Keratinocyte (primary cell): Measurements from ENCODE around the gene HCN4. TPM values are rescaled to one million over a fixed set of nuclear protein-coding genes. Genes with fewer than 3 reads are reported as not detected.

ENCODE experiments used
- DNase-seq: peaks from one replicate; pipeline ENCODE4 v3.0.0-alpha.2; 2011; ENCODE audit warnings: low read depth, missing footprints, low spot score
- FAIRE-seq: peaks from 2 replicates; lab custom pipeline; 2011; peaks lifted over from hg19 to GRCh38; lab: Jason Lieb, UNC
- H2AFZ ChIP-seq: 2 replicates; pipeline ENCODE4 v1.6.0; 2012; ENCODE audit warnings: low read length, control low read depth, inconsistent platforms; ENCODE audit not compliant: control insufficient read depth
- H3K27ac ChIP-seq: 2 replicates; pipeline ENCODE4 v1.5.1; 2011; ENCODE audit warnings: low read length; ENCODE audit not compliant: control insufficient read depth, insufficient read depth
- H3K27me3 ChIP-seq: 3 replicates; pipeline ENCODE4 v1.6.0; 2011; ENCODE audit warnings: low read length; ENCODE audit not compliant: control insufficient read depth, insufficient read depth; ENCODE audit errors: extremely low read depth
- H3K36me3 ChIP-seq, 2 experiments: 2 replicates in 1 of 2; 3 replicates in 1 of 2; pipeline ENCODE4 v1.5.1; 2011; ENCODE audit warnings: low read length in 2 of 2, mild to moderate bottlenecking in 1 of 2; ENCODE audit not compliant: control insufficient read depth in 2 of 2, insufficient read depth in 2 of 2; ENCODE audit errors: extremely low read depth in 1 of 2
- H3K4me1 ChIP-seq: 3 replicates; pipeline ENCODE4 v1.5.1; 2011; ENCODE audit warnings: low read length; ENCODE audit not compliant: control insufficient read depth, insufficient read depth; ENCODE audit errors: extremely low read depth
- H3K4me2 ChIP-seq: 3 replicates; pipeline ENCODE4 v1.6.0; 2011; ENCODE audit warnings: low read depth, low read length; ENCODE audit not compliant: control insufficient read depth, insufficient read depth; ENCODE audit errors: extremely low read depth
- H3K4me3 ChIP-seq, 3 experiments: fragments of 200-600 bp in 1 of 3; sonication (generic) in 1 of 3; 2 replicates in 2 of 3; 3 replicates in 1 of 3; pipeline ENCODE4 v1.5.1; 2011 to 2016; ENCODE audit warnings: low read length in 3 of 3, mild to moderate bottlenecking in 3 of 3, control low read depth in 2 of 3, inconsistent platforms in 1 of 3, low read depth in 1 of 3, mixed read lengths in 1 of 3, mixed run types in 1 of 3, moderate library complexity in 1 of 3; ENCODE audit not compliant: control insufficient read depth in 2 of 3, insufficient read depth in 2 of 3; ENCODE audit errors: extremely low read depth in 1 of 3
- H3K79me2 ChIP-seq: 2 replicates; pipeline ENCODE4 v1.6.0; 2012; ENCODE audit warnings: low read length; ENCODE audit not compliant: control insufficient read depth, insufficient read depth
- H3K9ac ChIP-seq: 3 replicates; pipeline ENCODE4 v1.6.0; 2011; ENCODE audit warnings: low read length; ENCODE audit not compliant: control insufficient read depth, insufficient read depth; ENCODE audit errors: extremely low read depth
- H3K9me1 ChIP-seq: 3 replicates; pipeline ENCODE4 v1.6.0; 2011; ENCODE audit warnings: low read length; ENCODE audit not compliant: control insufficient read depth, insufficient read depth; ENCODE audit errors: extremely low read depth
- H3K9me3 ChIP-seq: 2 replicates; pipeline ENCODE4 v1.5.1; 2012; ENCODE audit warnings: low read depth, low read length; ENCODE audit not compliant: control insufficient read depth
- H4K20me1 ChIP-seq: 3 replicates; pipeline ENCODE4 v1.6.0; 2011; ENCODE audit warnings: low read length; ENCODE audit not compliant: control insufficient read depth, insufficient read depth; ENCODE audit errors: extremely low read depth
- CTCF ChIP-seq, 3 experiments: IDR thresholded peaks in 1 of 3; conservative IDR thresholded peaks in 1 of 3; optimal IDR thresholded peaks in 1 of 3; 2 replicates in 2 of 3; 3 replicates in 1 of 3; pipeline versions ENCODE3 to v1.5.1; 2011; ENCODE audit warnings: low read length in 3 of 3, mild to moderate bottlenecking in 3 of 3, moderate library complexity in 2 of 3, control low read depth in 1 of 3, inconsistent platforms in 1 of 3; ENCODE audit not compliant: insufficient read depth in 2 of 3; ENCODE audit errors: extremely low read depth in 1 of 3
- EZH2 ChIP-seq: IDR thresholded peaks from one replicate; pipeline ENCODE4 v1.6.1; 2012; ENCODE audit warnings: inconsistent platforms, mild to moderate bottlenecking, low read length, moderate library complexity
- dilution Hi-C: fragments of 300-500 bp; cut with MboI; formaldehyde crosslinking; loops from one replicate; pipeline ENCODE4 v1.7.0; 2020; ENCODE audit warnings: low sequenced_read_pairs; ENCODE audit not compliant: extremely low pct_ligation_motif_present
- polyA plus RNA-seq, 5 experiments: library from polyadenylated mRNA; depleted of rRNA in 3 of 5; stranded (reverse) in 3 of 5; stranded (forward) in 1 of 5; unstranded in 1 of 5; fragments of >200 nt; gene quantifications; 1 replicate in 1 of 5; 2 replicates in 3 of 5; 3 replicates in 1 of 5; pipeline versions ENCODE4 v1.2.1 to v1.2.3, GENCODE V29; 2011 to 2012; ENCODE audit warnings: missing spikeins in 2 of 5, low read depth in 1 of 5, low replicate concordance in 1 of 5

The HCN4 gene
- polyA plus RNA-seq, 1 donor (not counting 4 experiments of a cell fraction or from before 2014, with no cell fraction given) = not detected

- dilution Hi-C loops = no loop called here
- Histone ChIP-seq H3K27ac (no peak overlapping the region), H3K9me1 (no peaks in the 10 kb centered on the region), H4K20me1 (no peaks in the 10 kb centered on the region), H3K9ac (no peak overlapping the region), H3K4me1 (no peaks in the 10 kb centered on the region), H3K27me3 (no peaks in the 10 kb centered on the region), H3K4me2 (no peak overlapping the region), H2AFZ (no peak overlapping the region), H3K79me2 (no peaks in the 10 kb centered on the region), H3K36me3 (no peaks in the 10 kb centered on the region), H3K4me3 (no peak overlapping the region), H3K9me3 (no peaks in the 10 kb centered on the region)
- no peak for DNase-seq
- FAIRE-seq = no peak
- no peak for TF ChIP-seq CTCF (optimal IDR thresholded peaks at IDR 0.05 in 1 of 3, IDR thresholded peaks at IDR 0.05 in 1 of 3, conservative IDR thresholded peaks at IDR 0.05 in 1 of 3; ENCODE audit: extremely low read depth in 1 of 3, insufficient read depth in 2 of 3, low read length in 3 of 3)
- TF ChIP-seq EZH2 = no peak
Measured at GRCh38 chr15:73328149-73328820, 40.5 kb downstream of the HCN4 start.

GRCh38 chr15:73326157-73326556, 42.6 kb downstream of the HCN4 start:
- Histone ChIP-seq H3K9me1 (no peaks in the 10 kb centered on the region), H3K4me1 (no peaks in the 10 kb centered on the region), H3K79me2 (no peaks in the 10 kb centered on the region), H4K20me1 (no peaks in the 10 kb centered on the region), H3K27me3 (no peaks in the 10 kb centered on the region), H3K36me3 (no peaks in the 10 kb centered on the region), H3K27ac (no peak overlapping the region), H3K9me3 (no peaks in the 10 kb centered on the region), H3K9ac (no peak overlapping the region), H2AFZ (no peak overlapping the region), H3K4me2 (no peak overlapping the region), H3K4me3 (no peak overlapping the region)
- dilution Hi-C loops = no loop called here
- DNase-seq (no peak), FAIRE-seq (no peak)
- TF ChIP-seq EZH2 = no peak
- no peak for TF ChIP-seq CTCF (optimal IDR thresholded peaks at IDR 0.05 in 1 of 3, IDR thresholded peaks at IDR 0.05 in 1 of 3, conservative IDR thresholded peaks at IDR 0.05 in 1 of 3; ENCODE audit: extremely low read depth in 1 of 3, insufficient read depth in 2 of 3, low read length in 3 of 3)
